Hematopoietic multipotent progenitor cell treated with erythropoietin and hydrocortisone succinate and interleukin-3 and kit ligand, for 8 days (in vitro differentiated cells): ENCODE data around the gene OS9.

Experiments
- DNase-seq: peaks from one replicate; pipeline ENCODE4 v3.0.0-alpha.2; 2015

OS9 gene

DNA sequence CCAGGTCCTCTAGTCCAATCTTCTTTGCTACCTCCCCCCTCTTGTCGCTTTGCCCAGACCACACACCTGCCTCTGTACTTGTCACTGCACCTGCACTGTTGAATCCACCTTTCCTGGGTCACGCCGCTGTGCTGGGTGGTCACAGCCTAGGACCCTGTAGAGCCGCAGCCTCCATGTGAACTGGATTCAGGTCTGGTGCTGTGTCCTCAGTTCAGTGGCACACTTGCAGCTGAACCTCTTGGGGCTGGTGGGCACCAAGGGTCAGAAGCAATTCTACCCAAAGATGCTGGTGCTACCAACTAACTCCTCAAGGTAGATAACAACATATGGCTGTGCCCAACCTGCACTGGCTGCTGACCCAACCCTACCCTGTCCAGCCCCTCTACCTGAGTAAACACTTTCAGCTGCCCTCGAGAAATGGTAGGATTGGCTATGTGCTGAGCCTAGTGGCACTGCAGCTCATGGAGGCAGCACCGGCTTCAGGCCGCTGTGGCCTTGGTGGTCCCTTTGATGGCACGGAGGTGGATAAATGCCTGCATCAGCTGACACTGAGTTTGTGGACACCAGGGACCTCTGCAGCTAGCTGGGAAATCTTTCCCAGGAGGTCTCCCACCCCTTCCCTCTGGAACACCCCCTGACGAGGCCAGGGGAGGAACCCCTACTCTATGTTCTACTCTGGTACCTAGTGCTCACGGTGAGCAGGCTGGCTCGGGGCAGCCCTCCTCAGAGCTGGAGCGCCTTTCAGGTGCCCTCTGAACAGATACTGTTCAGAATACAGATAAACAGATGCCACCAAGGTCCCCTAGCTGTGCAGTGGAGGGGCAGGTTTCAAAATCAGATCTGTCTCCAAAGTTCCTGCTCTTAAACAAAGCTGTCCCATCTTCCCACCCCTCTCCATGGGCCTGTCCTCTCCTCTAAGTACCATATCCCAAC, 30.3 kb downstream of the OS9 start:
- no peak for DNase-seq

GRCh38 chr12:57724936-57725740, 31.2 kb downstream of the OS9 start:
- DNase-seq = no peak

DNA sequence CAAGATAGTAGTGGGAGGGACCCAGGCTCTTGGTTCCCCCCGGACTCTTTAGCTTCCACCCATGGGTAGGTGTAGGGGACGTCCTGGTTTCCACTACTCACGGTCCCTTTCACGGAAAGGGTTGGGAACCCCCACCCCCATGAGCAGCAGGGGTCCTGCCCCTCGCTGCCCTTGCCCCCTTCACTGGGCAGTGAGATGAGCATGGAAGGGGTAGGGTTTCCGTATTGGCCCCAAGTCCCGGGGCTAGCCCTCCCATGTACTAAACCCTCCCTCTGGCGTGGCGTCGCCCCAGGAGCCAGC, 31.9 kb downstream of the OS9 start:
- DNase-seq = no peak

DNA sequence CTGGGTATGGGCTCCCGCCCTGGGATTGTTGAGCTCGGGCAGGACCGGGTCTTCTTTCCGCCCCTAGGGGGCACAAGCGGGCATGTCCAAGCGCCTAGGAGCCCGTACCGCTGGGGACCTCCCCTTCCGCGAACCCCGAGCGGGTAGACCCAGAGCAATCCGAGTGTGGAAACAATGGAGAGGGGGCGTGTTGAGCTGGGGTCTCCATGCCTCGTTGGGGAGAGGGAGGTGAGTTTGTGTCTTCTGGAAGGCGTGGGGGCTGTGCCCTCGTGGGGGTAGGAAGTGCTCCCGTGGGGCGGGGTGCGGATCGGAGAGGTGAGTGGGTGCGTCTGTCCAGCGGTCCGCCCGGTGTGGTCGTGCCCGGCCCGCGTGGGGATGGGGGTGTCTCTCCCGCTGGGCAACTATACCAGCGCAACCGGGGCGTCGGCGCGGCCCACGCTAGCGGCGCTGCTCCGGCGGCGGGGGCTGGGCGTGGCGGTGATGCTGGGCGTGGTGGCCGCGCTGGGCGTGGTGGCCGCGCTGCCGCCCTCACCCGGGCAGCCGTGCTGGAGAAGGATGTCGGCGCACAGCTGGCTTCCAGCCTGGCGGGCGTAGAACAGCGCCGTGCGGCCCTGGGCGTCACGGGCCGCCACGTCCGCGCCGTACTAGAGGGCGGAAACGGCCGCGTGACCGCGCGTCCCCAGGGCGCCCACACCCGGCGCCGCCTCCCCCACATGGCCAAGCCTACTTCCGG, 32.4 kb downstream of the OS9 start:
- DNase-seq = peak; percentile 16

DNA sequence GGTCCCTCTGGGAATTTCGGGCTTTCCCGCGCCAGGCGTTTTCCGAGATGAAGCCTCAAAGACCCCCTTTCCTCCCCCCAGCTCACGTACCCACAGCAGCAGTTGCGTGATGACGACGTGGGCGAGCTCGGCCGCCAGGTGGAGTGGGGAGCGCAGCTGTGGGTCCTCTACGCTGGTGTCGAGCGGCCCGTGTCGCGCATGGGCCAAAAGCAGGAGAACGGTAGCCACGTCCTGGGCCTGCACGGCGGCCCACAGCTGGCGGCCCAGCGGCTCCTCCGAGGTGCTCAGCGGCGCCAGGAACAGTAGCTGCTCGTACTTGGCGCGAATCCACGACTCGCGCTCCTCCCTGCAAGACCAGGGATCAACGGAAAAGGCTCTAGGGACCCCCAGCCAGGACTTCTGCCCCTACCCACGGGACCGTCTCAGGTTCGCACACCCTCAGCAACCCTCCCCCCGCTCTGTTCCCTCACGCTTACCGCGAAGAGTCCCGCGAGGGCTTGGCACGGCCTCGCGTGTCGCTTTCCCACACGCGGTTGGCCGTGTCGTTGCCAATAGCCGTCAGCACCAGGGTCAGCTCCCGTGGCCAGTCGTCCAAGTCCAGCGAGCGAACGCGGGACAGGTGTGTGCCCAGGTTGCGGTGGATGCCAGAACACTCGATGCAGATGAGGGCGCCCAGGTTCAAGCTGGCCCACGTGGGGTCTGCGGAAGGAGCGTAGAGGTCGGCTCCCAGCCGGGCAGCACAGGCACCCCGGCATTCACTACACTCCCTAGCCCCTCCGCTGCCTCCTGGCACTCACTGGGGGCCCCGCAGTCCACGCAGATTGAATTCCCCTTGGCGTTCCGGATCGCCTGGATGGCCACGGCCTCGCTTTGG, 33.2 kb downstream of the OS9 start:
- DNase-seq = no peak

DNA sequence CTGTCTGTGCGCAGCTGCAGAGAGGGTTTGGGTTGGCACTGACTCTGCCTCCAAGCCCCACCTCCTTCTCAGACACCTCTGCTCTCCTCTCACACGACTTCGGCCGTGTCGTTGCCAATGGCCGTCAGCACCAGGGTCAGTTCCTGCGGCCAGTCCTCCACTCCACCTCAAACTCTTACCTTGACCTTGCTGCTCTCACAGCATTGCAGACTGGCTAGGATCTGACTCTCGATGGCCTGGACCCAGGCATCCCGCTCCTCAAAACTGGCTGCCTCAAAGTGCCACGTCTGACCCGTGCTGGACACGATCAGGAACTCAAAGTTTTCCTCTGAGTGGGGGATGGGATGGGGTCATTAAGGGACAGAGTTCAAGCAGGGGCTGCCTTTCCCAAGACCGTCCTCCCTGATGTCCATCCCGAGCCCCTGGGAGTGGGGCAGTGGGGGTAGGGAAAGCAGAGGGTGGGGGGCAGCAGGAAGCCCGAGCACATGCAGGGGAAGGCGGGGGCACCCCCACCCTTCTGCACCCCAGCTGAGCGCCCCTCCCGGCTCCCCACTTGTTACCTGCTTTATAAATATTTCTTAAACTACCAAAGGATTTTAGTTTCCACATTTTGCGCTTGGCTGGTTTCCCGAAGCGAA, 33.9 kb downstream of the OS9 start:
- DNase-seq = no peak

- no peak for DNase-seq
These were observed 35.5 kb downstream of the OS9 start for GRCh38 chr12:57729321-57729844.

- no peak for DNase-seq
These were observed 36.6 kb downstream of the OS9 start for GRCh38 chr12:57730336-57731067.

- no peak for DNase-seq
These were observed 37.6 kb downstream of the OS9 start for GRCh38 chr12:57731411-57732080.

DNA sequence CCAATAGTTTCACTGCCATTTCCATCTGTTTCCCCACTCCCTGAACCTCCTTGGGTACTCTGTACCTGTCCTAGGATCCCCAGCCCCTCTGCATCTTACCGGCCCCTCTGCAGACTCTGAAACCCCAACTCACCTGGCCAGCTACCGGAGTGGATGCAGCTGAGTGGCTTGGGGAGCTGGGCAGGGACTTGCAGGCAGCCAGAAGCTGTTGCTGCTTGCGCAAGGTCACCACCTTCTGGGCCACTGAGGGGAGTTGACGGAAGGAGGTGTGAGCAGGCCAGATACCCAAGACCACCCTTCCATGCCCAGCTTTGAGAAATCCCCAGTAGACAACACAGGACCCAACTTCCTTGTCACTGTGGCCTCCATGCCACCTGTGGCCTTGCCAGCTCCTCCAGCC, 38.3 kb downstream of the OS9 start:
- DNase-seq = no peak

DNA sequence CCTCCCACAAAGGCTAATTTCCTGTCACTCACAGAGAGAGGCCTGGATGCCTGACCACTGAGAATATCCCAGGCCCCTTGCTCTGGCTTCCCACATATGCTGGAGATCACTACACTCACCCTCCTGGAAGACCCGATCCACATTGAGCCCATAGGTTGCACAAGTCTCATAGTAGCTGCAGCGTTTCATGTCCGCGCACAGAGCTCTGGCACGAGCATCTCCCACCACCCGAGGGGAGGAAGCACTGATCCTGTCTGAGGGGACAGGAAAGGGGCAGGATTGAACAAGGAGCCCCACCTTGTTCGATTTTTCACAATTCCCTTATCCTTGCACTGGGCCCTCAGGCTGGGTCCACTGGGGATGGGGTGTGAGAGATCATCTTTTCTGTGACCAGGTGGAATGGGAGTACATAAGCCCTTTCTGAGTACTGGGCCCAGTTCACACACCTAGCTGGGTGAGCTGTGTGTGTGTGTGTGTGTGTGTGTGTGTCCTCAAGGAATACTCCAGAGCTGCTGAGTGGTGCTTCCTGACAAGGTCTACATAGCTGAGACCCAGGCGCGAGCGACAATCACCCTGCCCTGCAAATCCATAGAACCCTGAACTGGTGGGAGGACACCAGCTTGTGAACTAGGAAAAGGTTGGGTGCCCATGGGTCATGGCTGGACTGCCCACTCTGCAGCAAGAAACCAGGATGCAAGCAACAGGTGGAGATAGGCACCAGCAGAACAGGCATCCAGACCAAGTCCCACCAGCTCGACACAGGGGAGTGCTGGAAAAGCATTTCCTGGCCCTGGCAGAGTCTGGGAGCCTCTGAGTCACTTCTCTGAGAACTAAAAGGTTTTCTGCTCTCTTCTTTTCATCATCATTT, 39.0 kb downstream of the OS9 start:
- no peak for DNase-seq

DNA sequence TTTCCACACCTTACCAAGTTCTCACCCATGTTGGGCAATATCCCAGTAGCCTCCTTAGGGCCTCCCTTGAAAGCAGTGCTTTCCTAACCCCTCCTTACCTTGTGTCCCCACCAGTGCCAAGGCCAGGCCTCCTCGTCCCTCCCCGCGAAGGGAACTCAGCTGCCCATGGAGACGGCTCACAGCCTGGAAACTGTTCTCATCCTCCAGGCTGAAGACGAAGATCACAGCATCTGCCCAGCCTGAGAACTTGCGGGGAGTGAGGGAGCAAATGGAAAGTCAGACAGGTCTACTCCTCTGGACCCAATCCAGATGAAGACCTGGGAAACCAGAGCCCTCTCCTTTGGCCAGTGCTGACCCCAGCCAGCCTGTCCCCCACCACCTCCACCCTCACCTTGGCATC, 40.0 kb downstream of the OS9 start:
- DNase-seq = no peak

DNA sequence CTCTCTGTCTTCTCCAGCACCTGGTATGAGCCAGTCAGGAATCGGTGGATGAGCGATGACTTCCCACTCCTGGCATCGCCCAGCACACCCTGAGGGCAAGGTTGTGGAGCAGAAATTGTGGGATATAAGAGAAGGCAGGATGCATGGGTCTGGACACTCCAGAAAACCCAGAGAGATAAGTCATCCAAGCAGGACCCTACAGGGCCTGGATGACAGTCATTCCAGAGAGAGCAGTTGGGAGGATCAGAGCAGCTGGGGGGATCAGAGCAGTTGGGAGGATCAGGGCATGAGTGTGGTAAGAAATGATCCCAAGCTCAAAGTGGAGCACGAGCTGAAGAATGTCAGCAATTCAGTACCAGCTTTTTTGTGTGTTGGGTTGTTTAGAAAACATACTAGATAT, 40.7 kb downstream of the OS9 start:
- DNase-seq = no peak

- no peak for DNase-seq
These were observed 41.4 kb downstream of the OS9 start for GRCh38 chr12:57735198-57735855.

DNA sequence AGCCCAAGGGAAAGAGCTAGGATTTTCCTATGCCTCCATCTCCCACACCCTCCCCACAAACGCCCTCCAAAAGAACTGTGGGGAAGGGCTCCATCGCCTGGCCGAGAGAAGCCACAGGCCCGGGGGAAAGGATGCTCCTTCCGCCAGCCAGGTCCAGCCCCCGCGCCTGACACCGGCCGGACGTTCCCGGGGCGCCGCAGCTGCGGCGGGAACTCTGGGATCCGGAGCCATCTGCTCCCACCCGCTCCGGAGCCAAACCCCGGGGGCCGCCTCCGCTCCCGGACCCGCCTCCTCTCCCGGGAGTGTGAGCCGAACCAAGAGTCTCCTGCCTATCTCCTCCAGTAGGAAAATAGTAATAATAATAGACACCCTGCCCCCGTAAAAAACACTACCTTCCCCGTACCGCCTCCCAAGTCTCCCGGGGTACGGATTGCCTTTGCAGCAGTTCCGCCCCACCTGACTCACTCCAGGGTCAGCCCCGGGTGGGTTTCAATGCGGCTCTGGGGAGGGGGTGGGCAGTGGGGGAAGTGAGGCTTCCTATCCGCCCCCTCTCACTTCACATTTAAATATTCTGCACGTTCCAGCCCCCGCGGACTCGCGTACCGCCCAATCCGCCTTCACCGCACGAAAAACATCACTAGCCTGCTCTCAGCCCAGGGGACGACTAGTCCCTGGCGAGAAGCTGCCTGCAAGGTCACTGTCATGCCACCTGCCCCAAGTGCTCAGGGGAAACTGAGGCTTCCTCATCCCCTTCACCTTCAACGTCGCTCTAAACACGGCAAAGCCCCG, 42.2 kb downstream of the OS9 start:
- no peak for DNase-seq

GRCh38 chr12:57736741-57737466, 43.0 kb downstream of the OS9 start:
- DNase-seq = no peak
